ENCODE measurements around the gene TRIM31.

TRIM31 gene, protein sequence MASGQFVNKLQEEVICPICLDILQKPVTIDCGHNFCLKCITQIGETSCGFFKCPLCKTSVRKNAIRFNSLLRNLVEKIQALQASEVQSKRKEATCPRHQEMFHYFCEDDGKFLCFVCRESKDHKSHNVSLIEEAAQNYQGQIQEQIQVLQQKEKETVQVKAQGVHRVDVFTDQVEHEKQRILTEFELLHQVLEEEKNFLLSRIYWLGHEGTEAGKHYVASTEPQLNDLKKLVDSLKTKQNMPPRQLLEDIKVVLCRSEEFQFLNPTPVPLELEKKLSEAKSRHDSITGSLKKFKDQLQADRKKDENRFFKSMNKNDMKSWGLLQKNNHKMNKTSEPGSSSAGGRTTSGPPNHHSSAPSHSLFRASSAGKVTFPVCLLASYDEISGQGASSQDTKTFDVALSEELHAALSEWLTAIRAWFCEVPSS

DNA sequence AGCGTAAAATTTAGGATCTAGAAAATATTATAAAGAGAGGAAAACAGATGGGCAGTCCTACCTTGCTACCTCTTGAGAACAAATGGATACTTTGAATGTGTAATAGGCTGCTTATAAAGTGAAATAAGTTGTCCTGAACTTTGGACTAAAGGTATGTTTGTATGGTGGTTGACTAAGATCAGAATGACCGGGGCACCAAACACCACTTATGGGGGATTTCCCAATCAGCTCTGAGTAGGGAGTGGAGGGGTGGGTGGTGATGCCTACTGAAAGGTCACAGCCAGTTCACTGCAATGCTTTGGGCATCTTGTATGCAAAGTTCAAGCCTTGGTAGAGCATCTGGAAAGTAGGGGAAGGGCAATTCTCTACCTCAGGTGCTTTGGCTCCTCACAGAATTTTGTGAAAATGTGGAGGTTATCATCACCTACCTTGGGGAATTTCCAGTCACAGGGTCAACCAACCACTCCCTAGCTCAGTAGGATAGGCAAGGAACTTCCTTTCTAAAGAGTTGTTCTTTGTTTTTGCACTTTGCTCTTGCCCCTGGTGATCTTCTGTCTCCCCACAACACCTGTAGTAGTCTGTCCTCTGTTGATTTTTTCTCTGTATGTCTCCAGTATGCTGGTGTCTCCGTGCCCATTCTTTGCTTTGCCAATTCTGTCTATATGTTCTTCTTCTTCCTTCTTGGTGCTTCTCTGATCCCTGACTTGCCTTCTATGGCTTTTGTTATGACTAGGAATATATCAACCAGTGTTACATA is at the start of gene TRIM31:
Gene TRIM31 (minus strand): TSS at position 88 of the 757 bp plus-strand sequence. CDS start 285 bp downstream, outside the sequence.
- DNase-seq: no peak
- intact Hi-C loops (cut with DNase I): no loop called here

DNA sequence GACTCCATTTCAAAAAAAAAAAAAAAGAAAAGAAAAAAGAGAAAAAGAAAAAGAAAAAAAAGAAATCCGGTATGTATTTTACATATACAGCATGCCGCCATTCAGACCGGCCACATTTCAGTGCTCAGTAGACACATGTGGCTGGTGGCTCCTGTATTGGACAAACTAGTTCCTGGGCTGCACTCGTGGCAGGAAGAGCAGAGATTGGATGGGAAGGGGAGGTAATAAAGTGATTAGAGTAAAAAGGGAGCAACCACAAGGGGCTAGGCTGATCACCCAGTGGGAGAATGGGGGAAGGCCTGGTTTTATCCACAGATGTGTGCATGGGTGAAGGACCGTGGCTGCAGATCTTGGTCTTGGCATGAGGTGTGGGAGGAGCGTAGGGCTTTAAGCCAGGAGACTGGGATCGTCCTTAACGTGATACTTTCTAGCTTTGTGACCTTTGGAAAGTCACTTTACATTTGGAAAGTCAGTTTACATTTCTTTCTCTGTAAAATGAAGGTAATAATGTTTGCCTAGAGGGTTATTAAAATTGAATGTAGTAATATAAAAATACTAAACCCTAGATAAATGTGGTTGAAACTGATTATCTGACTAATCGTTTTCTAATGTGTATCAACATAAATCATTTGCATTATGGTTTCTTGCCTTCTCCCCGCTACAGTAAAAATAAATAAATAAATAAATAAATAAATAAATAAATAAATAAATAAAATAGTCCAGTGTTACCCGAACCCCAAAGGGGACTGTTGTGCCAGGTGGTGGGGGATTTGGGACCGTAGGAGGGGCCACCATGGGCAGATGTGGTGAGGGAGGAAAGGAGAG is 49.6 kb upstream of the TRIM31 start:
- DNase-seq: no peak
- intact Hi-C loops (cut with DNase I): no loop called here

DNA sequence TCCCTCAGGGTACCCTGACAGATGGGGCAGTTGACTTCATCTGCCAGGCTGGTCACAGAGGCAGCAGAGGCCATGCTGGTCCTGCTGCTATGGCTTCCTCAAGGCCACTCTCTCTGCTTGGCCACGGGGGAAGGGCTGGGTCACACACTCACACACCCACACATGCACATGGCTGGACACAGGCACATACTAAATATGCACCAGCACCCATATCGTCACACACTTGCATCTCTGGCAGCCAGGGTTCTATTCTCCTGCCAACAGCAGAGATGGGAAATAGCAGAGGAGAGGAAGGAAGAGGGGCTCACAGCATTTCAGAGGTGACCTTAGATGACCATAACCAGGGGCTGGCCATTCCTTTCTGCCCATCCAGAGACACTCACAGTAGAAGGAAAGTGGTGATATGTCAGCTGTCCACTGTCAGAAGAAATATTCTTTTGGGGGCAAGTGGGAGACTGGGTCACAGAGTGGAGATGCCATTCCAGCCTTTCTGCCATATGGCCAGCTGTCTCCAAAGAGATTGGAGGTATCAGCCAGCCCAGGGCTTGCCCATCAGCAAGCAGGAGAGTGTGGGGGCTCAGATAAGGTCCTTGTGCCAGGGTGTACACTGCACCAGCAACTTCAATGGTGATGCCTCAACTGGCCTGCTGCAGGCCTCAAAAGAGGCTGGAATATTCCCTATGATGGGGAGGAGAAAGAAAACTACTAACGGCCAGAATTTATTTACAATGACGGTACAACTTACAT is 48.1 kb upstream of the TRIM31 start, which contains the start of gene TRIM10:
Gene TRIM10 (minus strand): TSS at position 427 of the 747 bp plus-strand sequence. CDS start 353 bp downstream, at position 74.
- DNase-seq: no peak
- intact Hi-C loops (cut with DNase I): no loop called here

DNA sequence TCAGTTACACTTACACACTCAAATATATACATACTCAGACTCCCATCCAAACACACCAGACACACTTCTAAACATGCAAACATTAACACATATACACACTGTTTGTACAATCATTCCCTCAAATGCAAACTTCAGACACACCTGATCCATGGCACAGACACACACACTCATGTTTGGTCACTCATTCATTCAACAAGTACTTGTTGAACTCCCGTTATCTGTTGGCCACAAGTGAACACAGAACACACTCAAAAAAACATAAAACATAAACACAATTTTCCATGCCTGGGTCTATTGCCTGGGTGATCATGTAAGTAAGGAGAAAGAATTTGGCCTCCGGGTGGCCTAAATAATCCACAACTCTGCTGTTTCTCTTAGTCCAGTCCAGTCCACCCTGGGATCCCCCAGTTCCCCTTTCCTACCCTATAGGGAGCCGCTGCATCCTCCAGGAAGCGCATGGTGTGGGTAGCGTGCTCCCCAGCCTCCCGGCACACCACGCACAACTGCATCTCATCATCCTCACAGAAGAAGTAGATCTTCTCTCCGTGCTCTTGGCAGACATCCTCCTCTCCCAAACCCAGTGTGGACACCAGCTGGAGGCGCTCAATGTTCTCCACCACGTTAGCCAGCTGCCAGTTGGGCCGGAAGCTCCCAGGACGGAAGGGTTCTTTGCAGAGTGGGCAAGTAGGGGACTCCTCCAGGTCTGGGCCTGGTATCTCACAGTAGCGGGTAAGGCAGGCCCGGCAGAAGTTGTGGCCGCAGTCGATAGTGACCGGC is 47.3 kb upstream of the TRIM31 start:
- intact Hi-C loops (cut with DNase I): no loop called here
- DNase-seq: no peak

DNA sequence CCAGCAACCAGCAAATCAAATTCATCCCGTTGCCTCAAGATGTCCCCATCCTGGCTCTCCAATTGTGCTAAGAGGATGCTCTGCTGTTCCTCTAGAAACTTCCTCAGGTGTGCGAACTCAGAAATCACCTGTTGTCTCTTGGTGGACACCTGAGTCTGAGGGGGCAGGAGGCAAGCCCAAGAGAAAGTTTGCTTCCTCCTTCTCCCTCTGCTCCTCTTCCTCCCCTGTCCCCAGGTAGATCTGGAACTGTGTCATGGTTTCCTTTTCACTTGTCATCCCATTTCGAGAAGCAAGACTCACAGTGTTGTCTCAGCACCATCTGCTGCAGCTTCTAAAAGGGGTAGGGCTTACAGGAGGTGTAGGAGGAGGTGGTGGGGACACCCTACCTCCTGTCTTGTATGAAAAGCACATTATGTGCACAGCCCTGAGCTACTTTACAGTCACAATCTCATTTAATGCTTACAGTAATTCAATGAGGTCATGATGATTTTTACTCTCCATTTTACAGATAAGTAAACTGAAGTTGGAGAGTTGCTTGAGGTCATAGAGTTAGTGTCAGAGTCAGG is 45.7 kb upstream of the TRIM31 start:
- intact Hi-C loops (cut with DNase I): no loop called here

DNA sequence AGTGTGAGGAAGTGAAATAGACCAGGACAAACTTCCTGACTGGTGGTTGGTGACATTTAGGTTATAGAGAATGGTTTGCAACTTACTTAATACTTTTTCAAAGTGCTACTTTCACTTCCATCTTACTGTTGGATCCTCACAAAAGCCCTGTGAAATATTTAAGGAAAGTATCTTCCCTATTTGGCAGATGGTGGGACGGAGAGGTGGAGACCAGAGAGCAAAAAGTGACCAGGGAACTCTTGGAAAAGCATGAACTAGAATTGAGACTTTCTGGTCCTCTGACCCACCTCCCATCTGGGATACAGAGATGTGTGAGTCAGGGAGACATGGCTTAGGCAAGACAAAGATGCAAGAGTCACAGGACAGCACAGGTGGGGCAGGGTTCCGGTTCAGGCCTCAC is 45.1 kb upstream of the TRIM31 start:
- intact Hi-C loops (cut with DNase I): no loop called here
- no peak for DNase-seq

More for the DNA sequence above, 45.7 kb upstream of the TRIM31 start:
- peak in 4 of 10 donors; percentile 21 to 71 (median 30) for DNase-seq

DNA sequence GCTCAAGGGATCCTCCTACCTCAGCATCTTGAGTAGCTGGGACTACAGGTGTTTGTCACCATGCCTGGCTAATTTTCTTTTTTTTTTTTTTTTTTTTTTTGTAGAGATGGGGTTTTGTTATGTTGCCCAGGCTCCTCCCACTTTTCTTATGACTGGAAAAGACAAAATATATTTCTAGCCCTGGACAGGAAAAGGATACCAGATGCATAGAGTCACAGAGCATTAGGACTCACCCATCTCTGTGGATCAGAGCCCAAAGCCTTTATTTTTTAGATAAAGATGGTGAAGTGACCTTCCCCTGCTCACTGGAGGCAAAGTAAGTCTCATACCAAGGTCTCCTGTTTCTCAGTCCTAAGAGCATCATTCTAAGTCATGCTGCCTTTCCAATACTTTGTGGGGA is 44.7 kb upstream of the TRIM31 start:
- no peak for DNase-seq
- intact Hi-C loops (cut with DNase I): no loop called here

DNA sequence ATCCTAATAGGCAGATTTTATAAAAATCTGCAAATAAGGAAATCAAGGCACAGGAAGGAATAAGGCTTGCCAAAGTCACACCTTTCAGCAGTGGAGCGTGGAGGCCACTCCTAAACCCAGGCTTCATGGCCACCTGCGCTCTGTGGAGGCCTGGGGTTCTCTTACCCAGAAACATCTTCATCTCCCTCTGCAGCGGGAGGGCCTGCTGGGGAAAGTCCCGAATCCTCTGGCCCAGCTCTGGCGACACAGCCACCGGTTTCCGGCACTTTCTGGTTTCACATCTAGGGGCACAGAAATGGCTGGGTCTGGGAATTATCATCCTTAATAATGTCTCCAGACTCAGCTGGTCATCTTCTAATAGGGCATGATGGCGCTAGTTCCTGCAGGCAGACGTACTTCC is 43.9 kb upstream of the TRIM31 start:
- DNase-seq: no peak
- intact Hi-C loops (cut with DNase I): no loop called here

DNA sequence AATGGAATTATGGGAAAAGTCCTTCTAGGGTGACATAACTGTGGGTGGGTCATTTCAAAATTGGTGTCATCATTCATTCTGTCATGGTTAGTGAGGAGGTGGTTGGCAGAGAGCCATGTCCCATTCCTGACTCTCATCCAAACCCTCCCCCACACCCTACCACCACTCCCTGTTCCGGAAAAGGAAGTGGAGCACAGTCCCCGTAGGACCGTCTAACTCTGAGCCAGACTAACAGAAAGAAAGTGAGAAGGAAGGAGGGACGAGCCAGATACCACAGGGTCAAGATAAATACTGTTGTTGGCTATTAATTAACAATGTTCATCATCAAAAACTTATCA is 43.3 kb upstream of the TRIM31 start:
- intact Hi-C loops (cut with DNase I): no loop called here
- DNase-seq: no peak

DNA sequence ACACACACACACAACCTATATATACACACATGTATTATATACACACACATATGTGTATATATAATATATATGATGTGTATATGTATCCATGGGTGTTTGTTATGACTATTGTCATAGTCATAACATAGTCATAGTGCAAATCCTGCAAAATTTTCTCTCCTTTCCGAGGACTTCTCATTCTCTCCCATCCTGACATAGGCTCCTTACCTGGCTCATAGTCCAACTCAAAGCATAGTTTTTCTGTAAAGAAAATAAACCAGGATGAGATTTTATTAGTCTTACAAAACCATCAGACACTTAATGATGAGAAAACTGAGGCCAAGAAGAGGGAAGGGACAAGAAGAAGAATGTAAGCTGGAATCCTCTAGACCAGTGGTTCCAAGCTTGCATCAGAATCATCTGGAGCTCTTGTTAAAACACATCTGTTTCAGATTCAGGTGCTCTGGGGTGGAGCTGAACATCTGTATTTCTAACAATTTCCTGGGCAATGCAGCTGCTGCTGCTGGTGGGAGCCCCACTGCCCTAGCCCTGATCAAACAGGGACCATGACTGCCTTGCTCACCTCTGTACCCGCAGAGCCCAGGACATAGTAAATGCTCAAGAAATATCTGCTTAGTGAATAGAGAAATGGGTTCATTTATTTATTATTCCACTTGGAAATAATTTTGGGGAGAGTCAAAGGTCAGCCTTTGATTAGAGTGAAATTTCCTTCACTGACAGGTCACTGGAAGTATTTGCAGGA is 42.8 kb upstream of the TRIM31 start:
- intact Hi-C loops (cut with DNase I): no loop called here
- DNase-seq: no peak

DNA sequence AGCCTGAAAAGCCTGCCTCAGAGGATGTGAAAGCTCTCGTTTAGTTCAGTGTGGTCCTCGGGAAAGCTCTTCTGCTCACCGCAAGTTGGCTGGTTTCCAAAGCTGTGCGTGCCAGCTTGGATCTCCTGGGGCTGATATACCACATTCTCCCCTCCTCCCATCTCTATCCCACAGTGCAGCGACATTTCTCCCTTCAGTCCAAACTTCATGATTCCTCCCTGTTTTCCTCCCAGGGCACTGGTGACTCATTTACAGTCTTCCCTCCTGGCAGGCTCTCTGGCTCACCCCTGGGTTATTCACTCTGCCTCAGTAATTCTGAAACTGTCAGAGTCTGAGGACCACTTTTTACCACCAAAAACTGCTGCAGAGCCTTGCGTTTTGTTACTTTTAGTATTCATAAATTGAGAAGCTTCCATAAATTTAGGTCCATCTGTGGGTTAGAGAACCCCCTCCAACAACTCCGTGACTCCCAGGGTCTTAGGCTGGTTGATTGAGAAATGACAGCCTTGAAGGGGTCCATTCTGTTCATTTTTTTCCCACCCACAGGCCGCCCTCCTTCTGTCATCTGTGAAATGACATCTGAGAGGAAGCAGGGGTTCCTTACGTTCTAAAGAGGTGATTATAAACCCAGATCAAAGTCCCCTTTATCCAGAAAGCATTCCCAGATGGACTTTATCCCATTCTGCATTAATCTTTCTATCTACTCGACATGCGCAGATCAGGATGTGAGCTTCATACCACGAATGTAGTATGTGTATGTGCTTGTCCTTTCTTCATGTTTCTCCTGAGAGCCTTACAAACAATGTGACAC is 42.0 kb upstream of the TRIM31 start:
- intact Hi-C loops (cut with DNase I): no loop called here
- no peak for DNase-seq

DNA sequence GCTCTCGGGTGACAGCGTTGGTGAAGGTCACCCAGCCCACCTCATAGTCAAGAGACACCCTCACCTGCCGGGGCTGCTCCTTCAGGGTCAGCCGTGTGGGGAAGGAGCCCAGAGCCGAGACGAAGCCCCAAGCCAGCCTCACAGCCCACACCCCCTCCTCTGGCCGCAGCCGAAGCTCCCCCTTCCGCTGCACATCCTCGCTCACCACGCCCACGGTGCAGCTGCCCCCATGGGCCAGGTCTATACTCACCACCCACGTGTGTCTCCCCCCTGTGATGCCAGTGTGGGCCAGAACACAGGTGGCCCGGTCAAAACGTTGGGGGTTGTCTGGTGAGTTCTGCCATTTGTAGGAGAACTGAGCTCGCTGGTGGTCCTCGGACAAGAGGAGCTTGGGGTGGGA is 41.2 kb upstream of the TRIM31 start:
- DNase-seq: no peak
- intact Hi-C loops (cut with DNase I): no loop called here

DNA sequence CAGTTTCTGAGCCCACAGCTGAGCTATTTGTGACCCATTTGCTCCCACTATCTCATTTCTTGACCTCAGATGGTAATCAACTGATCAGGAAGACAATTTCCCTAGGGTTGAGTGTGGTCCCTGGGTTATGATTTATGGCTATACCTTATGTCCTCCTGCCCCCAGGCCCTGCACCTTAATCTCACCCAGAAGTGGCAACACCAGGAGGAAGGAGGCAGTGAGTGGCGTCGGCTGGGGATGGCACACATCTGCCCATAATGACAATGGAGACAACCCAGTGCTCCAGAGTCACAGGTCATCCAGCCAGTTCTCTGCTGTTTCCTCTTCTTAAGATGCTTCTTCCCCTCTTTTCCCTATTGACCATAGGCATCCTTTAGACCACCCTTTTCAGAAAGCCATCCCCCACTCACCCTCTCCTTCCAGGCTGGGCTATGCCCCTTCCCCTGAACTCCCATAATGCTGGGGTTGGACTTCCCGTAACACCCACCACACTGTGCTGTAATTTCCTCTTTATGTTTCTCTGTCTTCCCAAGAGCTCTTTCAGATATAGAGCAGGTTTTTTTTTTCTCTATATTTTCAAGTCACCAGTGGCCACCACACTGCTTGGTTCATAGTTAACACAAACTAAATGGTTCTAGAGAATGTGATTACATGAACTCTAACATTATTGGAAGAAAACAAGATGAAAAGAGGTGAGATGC is 40.2 kb upstream of the TRIM31 start:
- no peak for DNase-seq
- intact Hi-C loops (cut with DNase I): no loop called here

DNA sequence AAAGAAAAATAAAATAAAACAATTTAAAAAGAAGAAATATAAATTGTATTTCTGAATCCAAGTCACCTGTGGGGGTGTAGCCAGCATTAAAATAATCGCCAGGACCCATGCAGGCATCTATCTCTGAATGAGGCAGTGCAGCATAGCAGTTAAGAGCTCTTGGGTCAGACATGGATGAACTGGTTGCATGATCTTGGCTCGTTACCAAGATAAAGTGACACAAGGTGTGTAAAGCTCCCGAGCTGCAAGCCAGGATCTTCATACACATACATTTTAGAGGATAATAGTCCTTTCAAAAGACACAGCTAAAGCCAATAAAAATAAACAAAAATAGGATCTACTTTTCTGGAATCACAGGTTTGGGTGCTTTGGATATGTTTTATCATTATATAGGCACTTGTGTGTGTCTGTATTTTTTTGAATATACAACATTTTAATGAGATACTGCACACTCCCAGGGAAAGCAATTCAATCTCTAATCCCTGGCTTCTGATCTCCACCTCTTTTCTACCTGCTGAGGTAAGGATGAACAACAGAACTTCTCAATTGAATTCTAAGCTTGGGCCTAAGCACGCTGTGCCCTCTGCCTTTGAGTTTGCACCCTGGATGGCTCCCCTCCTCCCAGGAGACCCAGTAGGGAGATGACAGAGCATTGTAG is 39.3 kb upstream of the TRIM31 start:
- intact Hi-C loops (cut with DNase I): no loop called here

DNA sequence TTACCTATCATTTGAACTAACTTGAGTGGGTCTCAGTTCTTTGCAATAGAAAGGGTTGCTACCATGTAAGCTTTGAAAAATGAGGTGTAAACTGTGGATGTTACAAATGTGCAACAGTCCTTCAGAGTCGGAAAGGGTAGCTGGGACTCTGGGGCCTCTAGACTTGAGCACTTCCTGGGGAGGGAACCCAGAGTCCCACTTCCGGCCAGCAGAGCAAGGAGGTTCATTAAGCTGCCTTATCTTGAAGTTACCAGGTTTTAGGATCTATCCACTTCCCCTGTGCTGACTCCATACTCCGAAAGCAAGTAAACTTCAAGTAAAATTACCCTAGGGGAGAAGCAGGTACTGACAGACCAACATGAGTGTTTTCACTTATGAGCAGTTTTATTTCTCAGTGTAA is 38.7 kb upstream of the TRIM31 start:
- DNase-seq: no peak
- intact Hi-C loops (cut with DNase I): no loop called here

More for the DNA sequence above, 39.3 kb upstream of the TRIM31 start:
- DNase-seq: no peak

DNA sequence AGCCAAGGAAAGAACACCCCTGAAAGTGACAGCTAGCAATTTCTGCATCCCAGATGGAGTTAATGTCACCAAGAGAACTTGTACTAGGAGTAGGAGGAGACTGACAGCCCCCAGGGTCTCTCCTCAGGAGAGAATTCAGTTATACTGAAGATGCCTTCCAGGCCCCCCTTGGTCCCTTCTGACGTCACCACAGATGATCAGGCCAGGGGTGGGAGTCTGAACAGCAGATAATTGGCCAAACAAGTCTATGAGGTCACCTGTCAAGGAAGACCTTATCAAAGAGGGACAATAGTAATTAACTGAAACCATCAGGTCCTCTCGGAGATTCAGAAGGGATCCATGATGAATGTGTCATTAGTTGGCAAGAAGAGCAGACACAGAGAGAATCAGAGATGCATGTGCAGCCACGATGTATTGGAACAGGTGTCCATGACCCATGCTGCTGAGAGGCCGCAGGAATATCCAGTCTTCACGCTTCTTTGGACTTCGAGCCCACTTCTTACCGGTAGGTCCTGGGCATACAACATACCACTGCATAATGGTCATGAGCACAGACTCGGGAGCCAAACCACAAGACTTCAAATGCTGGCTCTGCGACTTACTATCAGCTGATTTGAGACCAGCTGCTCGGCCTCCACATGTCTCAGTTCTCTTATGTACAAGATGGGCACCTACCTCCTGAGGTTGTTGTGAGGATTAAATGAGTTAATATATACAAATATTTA is 37.9 kb upstream of the TRIM31 start:
- DNase-seq: no peak
- intact Hi-C loops (cut with DNase I): no loop called here

Measured in posterior cingulate gyrus (tissue), 11 donors.